Astrocyte of the cerebellum (primary cell): Measurements from ENCODE around the gene ENOX1.

Experiments
- DNase-seq: peaks from one replicate; pipeline ENCODE4 v3.0.0-alpha.2; 2011; ENCODE audit warnings: low read depth
- H3K4me3 ChIP-seq: 2 replicates; pipeline ENCODE4 v1.5.1; 2011; ENCODE audit warnings: mild to moderate bottlenecking, low read depth, low read length, moderate library complexity
- CTCF ChIP-seq: IDR thresholded peaks from 2 replicates; pipeline ENCODE4 v1.5.1; 2012; ENCODE audit warnings: low read length, low read depth, moderate library complexity, mild to moderate bottlenecking; ENCODE audit errors: missing control alignments
- in situ Hi-C: cut with HindIII; loops from 2 replicates; pipeline ENCODE4 v1.10.0; 2017; ENCODE audit warnings: low sequenced_read_pairs

Gene ENOX1

GRCh38 chr13:43214124-43214523 is 572.6 kb downstream of the ENOX1 start:
- in situ Hi-C loops: no loop called here
- TF ChIP-seq CTCF: no peak
- DNase-seq: no peak
- H3K4me3 ChIP-seq: no peak overlapping the region

GRCh38 chr13:43206838-43207237 is 579.9 kb downstream of the ENOX1 start:
- in situ Hi-C loops: no loop called here
- no peak for TF ChIP-seq CTCF
- no peak overlapping the region for H3K4me3 ChIP-seq
- no peak for DNase-seq

GRCh38 chr13:43205416-43205815 is 581.4 kb downstream of the ENOX1 start:
- no peak overlapping the region for H3K4me3 ChIP-seq
- no peak for DNase-seq
- TF ChIP-seq CTCF: no peak
- in situ Hi-C loops: no loop called here

- in situ Hi-C loops: no loop called here
- DNase-seq: no peak
- no peak for TF ChIP-seq CTCF
- no peak overlapping the region for H3K4me3 ChIP-seq
These were observed 582.2 kb downstream of the ENOX1 start for GRCh38 chr13:43204591-43204990.

- no peak overlapping the region for H3K4me3 ChIP-seq
- no peak for TF ChIP-seq CTCF
- in situ Hi-C loops: no loop called here
- no peak for DNase-seq
These were observed 583.0 kb downstream of the ENOX1 start for GRCh38 chr13:43203781-43204180.

GRCh38 chr13:43200736-43201135 is 586.0 kb downstream of the ENOX1 start:
- DNase-seq: no peak
- TF ChIP-seq CTCF: no peak
- no peak overlapping the region for H3K4me3 ChIP-seq
- in situ Hi-C loops: no loop called here

GRCh38 chr13:43200307-43200706 is 586.5 kb downstream of the ENOX1 start:
- in situ Hi-C loops: no loop called here
- no peak overlapping the region for H3K4me3 ChIP-seq
- DNase-seq: no peak
- no peak for TF ChIP-seq CTCF
